Fibroblast of pulmonary artery (primary cell): ENCODE data around the gene CLTCL1.
"Not testable (repeated sequence)": the region's sequence is repeated elsewhere in the genome, so short reads cannot be mapped to it uniquely, and the experiment has no call there.

ENCODE experiments used
- DNase-seq: peaks from one replicate; pipeline ENCODE4 v3.0.0-alpha.2; 2010; ENCODE audit warnings: low read depth
- H3K4me3 ChIP-seq: replicated peaks from 2 replicates; pipeline ENCODE4 v1.5.1; 2011; ENCODE audit warnings: low read depth, mild to moderate bottlenecking, control low read depth, low read length, moderate library complexity
- TF ChIP-seq, protein P1 (sequence below): IDR thresholded peaks from 2 replicates; pipeline ENCODE4 v1.5.1; 2011; ENCODE audit warnings: mild to moderate bottlenecking, control low read depth, low read length, inconsistent platforms; ENCODE audit errors: missing control alignments

The CLTCL1 gene

DNA sequence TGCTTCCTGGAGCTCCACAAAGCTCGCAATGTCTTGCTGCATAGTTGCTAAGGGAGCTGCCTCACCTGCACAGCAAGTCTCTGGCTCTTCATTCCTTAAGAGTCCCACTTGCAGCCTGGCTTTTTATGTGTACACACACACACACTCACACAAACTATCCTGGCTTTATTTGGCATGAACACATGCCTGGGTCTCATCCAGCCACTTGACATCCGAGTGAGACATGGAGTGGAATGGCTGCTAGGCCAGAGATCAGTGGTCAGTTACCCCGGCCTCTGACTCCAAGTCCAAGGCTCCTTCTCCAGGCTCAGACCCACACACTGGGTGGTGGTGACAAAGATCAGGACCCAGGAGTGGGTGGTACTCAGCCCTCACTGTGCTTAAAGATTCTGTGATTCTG, 37.9 kb upstream of the CLTCL1 start:
- H3K4me3 ChIP-seq: no peak overlapping the region
- DNase-seq: no peak
- TF ChIP-seq, protein P1, sequence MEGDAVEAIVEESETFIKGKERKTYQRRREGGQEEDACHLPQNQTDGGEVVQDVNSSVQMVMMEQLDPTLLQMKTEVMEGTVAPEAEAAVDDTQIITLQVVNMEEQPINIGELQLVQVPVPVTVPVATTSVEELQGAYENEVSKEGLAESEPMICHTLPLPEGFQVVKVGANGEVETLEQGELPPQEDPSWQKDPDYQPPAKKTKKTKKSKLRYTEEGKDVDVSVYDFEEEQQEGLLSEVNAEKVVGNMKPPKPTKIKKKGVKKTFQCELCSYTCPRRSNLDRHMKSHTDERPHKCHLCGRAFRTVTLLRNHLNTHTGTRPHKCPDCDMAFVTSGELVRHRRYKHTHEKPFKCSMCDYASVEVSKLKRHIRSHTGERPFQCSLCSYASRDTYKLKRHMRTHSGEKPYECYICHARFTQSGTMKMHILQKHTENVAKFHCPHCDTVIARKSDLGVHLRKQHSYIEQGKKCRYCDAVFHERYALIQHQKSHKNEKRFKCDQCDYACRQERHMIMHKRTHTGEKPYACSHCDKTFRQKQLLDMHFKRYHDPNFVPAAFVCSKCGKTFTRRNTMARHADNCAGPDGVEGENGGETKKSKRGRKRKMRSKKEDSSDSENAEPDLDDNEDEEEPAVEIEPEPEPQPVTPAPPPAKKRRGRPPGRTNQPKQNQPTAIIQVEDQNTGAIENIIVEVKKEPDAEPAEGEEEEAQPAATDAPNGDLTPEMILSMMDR: no peak

DNA sequence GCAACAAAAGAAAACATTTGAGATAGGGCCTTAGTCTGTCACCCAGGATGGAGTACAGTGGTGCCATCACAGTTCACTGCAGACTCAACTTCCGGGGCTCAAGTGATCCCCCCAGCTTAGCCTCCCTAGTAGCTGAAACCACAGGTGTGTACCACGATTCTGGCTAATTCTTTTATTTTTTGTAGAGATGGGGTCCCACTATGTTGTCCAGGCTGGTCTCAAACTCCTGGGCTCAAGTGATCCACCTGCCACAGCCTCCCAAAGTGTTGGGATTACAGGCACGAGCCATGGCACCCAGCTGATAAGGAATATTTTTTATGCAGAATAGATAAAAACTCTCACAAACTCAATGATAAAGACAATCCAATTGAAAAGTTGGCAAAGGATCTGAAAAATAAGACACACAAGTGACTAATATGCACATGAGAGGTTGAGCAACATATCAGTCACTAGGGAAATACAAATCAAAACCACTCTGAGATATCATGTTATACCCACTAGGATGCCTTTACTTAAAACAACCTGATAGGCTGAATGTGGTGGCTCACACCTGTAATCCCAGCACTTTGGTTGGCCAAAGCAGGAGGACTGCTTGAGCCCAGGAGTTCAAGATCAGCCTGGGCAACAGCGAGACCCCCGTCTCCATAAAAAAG, 33.9 kb upstream of the CLTCL1 start:
- peak; percentile 43 for DNase-seq
- TF ChIP-seq, protein P1: no peak
- H3K4me3 ChIP-seq: no peak overlapping the region

DNA sequence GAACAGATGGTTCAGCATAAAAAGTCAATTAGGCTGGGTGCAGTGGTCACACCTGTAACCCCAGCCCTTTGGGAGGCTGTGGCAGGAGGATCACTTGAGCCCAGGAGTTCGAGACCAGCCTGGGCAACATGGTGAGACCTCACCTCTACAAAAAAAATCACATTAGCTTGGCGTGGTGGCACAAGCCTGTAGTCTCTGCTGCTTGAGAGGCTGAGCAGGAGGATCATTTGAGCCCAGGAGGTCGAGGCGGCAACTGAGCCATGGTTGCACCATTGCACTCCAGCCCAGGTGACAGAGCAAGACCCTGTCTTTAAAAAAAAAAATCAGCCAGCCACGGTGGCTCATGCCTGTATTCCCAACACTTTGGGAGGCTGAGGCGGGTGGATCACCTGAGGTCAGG, 31.9 kb upstream of the CLTCL1 start:
- not testable (repeated sequence) for DNase-seq, H3K4me3 ChIP-seq

DNA sequence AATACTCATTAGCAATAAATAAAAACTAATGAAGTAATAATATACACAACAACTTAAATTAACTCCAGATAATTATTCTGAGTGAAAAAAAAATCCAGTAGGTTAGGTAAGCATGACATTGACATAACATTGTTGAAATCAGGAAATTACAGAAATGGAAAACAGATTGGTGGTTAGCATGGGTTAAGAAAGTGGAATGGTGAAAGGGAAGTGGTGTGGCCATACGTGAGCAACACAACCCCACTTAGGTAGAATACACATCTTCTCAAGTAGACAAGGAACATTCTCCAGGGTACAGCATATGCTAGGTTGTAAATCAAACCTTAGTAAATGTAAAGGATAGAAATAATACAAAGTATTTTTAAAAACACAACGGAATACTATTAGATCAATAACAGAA, 30.2 kb upstream of the CLTCL1 start:
- H3K4me3 ChIP-seq: no peak overlapping the region
- no peak for DNase-seq
- TF ChIP-seq, protein P1: no peak

DNA sequence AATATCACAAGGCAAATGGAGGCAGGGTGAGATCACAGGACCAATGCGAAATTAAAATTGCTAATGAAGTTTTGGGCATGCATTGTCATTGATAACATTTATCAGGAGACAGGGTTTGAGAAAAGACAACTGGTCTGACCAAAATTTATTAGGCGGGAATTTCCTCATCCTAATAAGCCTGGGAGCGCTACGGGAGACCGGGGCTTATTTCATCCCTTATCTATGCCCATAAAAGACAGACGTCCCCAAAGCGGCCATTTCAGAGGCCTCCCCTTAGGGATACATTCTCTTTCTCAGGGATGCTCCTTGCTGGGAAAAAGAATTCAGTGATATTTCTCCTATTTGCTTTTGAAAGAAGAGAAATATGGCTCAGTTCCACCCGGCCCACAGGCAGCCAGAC, 28.6 kb upstream of the CLTCL1 start:
- not testable (repeated sequence) for H3K4me3 ChIP-seq, DNase-seq

DNA sequence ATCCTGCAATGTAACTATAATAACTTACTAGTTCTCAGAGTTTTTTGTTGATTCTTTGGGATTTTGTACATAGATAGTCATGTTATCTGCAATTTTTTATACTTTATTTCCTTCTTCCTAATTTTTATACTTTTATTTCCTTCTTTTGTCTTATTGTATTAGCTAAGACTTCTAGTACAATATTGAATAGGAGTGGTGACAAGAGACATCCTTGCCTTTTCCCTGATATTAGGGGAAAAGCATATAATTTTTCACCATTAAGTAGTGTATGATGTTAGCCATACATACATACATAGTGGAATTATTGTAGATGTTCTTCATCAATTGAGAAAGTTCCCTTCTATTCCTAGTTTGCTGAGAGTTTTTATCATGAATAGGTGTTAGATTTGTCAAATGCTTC, 27.8 kb upstream of the CLTCL1 start:
- no peak for DNase-seq
- H3K4me3 ChIP-seq: no peak overlapping the region
- TF ChIP-seq, protein P1: no peak

DNA sequence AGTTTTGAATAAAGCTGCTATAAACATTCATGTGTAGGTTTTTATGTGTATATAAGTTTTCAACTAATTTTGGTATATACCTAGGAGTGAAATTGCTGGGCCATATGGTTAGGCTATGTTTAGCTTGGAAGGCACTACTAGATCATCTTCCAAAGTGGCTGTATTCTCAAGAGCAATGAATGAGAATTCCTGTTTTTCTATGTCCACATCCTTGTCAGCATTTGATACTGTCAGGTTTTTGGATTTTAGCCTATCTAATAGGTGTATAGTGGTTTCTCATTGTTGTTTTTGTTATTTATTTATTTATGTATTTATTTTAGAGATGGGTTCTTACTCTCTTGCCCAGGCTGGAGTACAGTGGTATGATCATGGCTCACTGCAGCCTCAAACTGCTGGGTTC, 26.3 kb upstream of the CLTCL1 start:
- no peak for DNase-seq
- H3K4me3 ChIP-seq: no peak overlapping the region
- TF ChIP-seq, protein P1: no peak

DNA sequence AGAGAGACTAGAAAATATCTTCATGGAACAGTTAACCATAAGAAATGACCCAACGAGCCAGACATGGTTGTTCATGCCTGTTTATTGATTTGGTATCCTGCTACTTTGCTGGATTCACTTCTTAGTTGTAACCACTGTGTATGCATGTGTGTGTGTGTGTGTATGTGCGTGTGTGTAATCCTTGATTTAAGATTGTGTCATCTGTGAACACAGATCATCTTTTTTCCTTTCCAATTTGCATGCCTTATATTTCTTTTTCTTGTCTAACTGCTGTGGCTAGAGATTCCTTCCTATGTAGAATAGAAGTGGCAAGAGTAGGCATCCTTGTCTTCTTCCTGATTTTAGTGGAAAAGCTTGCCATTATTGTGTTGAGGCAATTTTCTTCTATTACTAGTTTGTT, 16.4 kb upstream of the CLTCL1 start:
- no peak for DNase-seq
- H3K4me3 ChIP-seq: no peak overlapping the region
- TF ChIP-seq, protein P1: no peak

DNA sequence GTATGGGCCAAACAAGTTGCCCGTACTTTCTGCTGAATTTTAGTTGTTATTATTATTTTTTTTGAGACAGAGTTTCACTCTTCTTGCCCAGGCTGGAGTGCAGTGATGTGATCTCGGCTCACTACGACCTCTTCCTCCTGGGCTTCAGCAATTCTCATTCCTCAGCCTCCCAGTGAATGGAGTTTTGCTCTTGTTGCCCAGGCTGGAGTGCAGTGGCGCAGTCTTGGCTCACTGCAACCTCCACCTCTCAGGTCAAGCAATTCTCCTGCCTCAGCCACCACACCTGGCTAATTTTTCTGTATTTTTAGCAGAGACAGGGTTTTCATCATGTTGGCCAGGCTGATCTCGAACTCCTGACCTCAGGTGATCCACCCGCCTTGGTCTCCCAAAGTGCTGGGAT, 15.0 kb upstream of the CLTCL1 start:
- DNase-seq, H3K4me3 ChIP-seq: not testable (repeated sequence)
